ENCODE data around the gene ANKRD36C.
"Not testable (repeated sequence)": the region's sequence is repeated elsewhere in the genome, so short reads cannot be mapped to it uniquely, and the experiment has no call there.

The ANKRD36C gene

DNA sequence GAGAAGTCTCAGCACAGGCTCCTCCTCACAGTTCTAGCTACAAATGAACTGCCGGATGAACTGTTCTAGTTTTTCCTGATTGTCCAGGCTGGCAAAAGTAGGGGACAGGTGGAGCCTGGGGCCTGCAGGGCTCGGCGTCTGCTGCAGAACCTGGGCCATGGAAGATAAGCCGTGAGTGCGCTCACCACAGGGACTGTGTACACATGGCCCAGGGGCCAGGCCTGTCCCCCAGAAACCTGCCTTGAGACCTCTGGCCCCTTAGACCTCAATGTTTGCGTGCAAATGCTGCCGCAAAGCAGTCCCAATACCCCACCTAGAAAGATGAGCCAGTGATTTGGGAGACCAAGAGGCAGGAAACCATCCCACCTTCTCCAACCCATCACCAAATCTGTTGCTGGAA, 30.5 kb upstream of the ANKRD36C start:
- H3K4me3 ChIP-seq (ENCODE audit: low read depth, low read length); H3K27ac ChIP-seq (ENCODE audit: low read depth, low read length); H3K36me3 ChIP-seq (ENCODE audit: control insufficient read depth, insufficient read depth, low read length); H3K4me1 ChIP-seq (ENCODE audit: control insufficient read depth, insufficient read depth, low read length); H3K27me3 ChIP-seq (ENCODE audit: control insufficient read depth, insufficient read depth, low read length); H3K9me3 ChIP-seq (ENCODE audit: control insufficient read depth, insufficient read depth, low read length); H3K9ac ChIP-seq (ENCODE audit: low read depth, low read length): not testable (repeated sequence)

DNA sequence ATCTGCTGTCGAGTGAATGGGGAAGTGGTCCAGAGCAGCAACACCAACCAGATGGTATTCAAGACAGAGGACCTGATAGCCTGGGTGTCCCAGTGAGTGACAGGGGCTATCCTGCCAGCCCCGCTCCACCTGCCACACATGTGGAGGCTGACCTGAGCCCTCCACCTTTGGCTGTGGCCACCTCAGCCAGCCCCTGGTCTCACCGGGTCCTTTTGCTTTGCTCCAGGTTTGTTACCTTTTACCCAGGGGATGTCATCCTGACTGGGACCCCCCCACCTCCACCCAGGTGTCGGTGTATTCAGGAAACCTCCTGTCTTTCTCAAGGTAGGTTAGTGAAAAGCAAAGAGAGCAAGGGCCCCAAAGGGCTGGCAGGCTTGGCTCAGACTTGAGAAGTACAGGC, 29.5 kb upstream of the ANKRD36C start:
- H3K27me3 ChIP-seq (ENCODE audit: control insufficient read depth, insufficient read depth, low read length); H3K27ac ChIP-seq (ENCODE audit: low read depth, low read length); H3K4me1 ChIP-seq (ENCODE audit: control insufficient read depth, insufficient read depth, low read length); H3K36me3 ChIP-seq (ENCODE audit: control insufficient read depth, insufficient read depth, low read length); H3K4me3 ChIP-seq (ENCODE audit: low read depth, low read length); H3K9ac ChIP-seq (ENCODE audit: low read depth, low read length); H3K9me3 ChIP-seq (ENCODE audit: control insufficient read depth, insufficient read depth, low read length): not testable (repeated sequence)

DNA sequence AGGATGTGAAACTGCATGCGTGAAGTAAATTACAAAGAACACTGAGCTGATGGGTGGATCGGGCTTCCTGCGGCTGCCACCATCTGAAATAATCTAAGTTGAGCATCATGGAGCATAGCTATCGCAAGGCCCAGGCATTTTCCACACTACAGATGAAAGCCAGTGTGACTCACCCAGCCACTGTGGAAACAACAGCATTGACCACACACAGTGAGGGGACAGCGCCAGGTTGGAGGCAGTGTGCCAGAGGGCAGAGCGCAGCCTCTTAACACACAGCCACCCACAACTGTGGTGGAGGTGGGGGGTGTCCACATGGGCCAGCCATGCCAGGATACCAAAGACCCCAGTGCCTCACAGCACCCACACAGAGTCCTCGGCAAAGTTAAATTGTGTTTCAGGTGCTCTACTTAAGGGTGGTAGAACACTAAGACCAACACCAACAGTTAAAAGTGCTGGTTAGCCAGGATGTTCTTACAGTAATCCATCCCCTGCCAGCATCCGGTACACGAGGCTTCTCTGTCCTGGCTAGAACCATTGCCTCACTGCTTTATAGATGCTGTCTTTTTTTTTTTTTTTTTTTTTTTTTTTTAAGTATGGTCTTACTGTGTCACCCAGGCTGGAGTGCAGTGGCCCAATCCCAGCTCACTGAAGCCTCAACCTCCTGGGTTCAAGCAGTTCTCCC, 28.4 kb upstream of the ANKRD36C start:
- not testable (repeated sequence) for H3K4me1 ChIP-seq (ENCODE audit: control insufficient read depth, insufficient read depth, low read length); H3K4me3 ChIP-seq (ENCODE audit: low read depth, low read length); H3K9ac ChIP-seq (ENCODE audit: low read depth, low read length); H3K27ac ChIP-seq (ENCODE audit: low read depth, low read length); H3K9me3 ChIP-seq (ENCODE audit: control insufficient read depth, insufficient read depth, low read length); H3K27me3 ChIP-seq (ENCODE audit: control insufficient read depth, insufficient read depth, low read length); H3K36me3 ChIP-seq (ENCODE audit: control insufficient read depth, insufficient read depth, low read length)

DNA sequence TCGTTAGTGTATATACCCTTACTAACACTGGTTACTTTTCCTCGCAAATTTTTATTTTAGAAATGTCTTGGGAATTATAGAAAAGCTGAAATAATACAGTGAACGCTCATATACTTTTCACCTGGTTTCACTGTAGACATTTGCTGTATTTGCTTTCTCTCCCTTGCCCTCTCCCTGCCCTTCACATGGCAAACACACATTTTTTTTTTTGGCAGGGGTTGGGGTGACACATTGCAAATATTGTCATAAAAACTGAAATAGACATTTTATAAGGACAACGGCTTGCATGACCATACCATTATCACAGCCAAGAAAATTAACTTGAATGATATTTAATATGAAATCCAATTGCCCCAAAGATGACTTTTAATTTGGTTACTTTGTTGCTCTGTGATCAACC, 24.7 kb upstream of the ANKRD36C start:
- H3K4me3 ChIP-seq (ENCODE audit: low read depth, low read length); H3K27ac ChIP-seq (ENCODE audit: low read depth, low read length); H3K4me1 ChIP-seq (ENCODE audit: control insufficient read depth, insufficient read depth, low read length): not testable (repeated sequence)

DNA sequence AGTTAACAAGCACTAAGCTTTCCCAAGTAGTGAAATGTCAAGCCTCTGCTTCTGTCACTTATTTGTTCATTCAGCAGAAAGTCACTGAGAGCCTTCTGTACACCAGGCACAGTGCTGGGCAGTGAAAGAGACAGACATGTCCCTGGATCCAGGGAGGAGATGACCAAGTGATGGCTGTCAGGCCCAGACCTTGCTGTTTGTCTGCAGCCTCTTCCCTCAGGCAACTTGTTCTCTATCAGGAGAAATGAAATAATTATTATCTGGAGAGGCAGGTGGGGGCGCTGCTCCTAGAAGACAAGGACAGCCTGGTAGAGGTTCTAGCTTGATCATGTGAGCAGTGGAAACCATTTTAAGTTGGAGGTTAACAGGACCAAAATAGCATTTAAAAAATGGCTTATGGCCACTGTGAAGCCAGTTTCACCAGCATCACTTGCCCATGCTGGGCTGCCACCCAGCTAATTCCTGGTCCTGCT, 21.2 kb upstream of the ANKRD36C start:
- H3K27me3 ChIP-seq (ENCODE audit: control insufficient read depth, insufficient read depth, low read length); H3K36me3 ChIP-seq (ENCODE audit: control insufficient read depth, insufficient read depth, low read length); H3K9me3 ChIP-seq (ENCODE audit: control insufficient read depth, insufficient read depth, low read length); H3K4me3 ChIP-seq (ENCODE audit: low read depth, low read length); H3K9ac ChIP-seq (ENCODE audit: low read depth, low read length); H3K4me1 ChIP-seq (ENCODE audit: control insufficient read depth, insufficient read depth, low read length); H3K27ac ChIP-seq (ENCODE audit: low read depth, low read length): not testable (repeated sequence)

More for the DNA sequence above, 24.7 kb upstream of the ANKRD36C start:
- not testable (repeated sequence) for H3K9me3 ChIP-seq (ENCODE audit: control insufficient read depth, insufficient read depth, low read length); H3K27me3 ChIP-seq (ENCODE audit: control insufficient read depth, insufficient read depth, low read length); H3K36me3 ChIP-seq (ENCODE audit: control insufficient read depth, insufficient read depth, low read length); H3K9ac ChIP-seq (ENCODE audit: low read depth, low read length)

DNA sequence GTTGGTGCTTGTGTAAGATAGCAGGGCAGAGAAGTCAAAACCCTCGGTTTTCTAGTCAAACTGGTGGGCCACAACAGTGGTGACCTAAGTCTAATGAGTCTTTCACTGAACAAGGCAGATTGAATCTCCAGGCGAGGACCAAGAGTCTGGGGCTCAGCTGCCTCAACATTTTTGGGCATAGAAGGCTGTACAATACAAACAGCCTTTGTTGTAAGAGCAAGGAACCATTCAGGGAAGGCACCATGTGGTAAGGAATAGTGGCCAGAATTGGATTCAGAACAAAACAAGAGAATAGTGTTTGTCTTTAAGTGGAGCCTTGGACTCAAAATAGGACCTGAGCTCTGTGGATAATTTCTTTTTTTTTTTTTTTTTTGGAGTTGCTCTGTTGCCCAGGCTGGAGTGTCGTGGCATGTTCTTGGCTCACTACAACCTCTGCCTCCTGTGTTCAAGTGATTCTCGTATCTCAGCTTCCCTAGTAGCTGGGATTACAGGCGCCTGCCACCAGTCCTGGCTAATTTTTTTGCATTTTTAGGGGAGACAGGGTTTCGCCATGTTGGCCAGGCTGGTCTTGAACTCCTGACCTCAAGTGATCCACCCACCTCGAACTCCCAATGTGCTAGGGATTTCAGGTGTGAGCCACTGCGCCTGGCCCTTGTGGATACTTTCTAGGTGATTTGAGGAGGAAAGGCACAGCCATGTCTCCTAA, 20.6 kb upstream of the ANKRD36C start:
- not testable (repeated sequence) for H3K27me3 ChIP-seq (ENCODE audit: control insufficient read depth, insufficient read depth, low read length); H3K4me3 ChIP-seq (ENCODE audit: low read depth, low read length)

DNA sequence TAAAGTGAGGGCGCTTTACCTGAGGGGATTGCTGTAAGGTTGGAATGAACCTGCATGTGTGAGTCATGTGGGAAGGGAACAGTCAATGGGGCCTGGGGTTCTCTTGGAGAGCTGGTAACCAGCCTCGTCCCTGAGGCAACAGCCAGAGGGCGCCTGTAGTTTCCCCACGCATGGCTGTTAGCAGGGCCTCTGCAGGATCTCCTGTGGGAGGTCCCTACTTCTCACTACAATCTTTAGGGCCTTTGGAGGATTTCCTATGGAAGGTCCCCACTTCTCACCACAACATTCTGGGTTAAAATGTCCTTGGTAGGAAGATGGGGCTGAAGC, 19.5 kb upstream of the ANKRD36C start:
- H3K4me3 ChIP-seq (ENCODE audit: low read depth, low read length) = peak overlapping the region; percentile 54; the same call in 1 of the 2 replicates

More for the DNA sequence above, 20.6 kb upstream of the ANKRD36C start:
- H3K4me1 ChIP-seq (ENCODE audit: control insufficient read depth, insufficient read depth, low read length); H3K9me3 ChIP-seq (ENCODE audit: control insufficient read depth, insufficient read depth, low read length); H3K27ac ChIP-seq (ENCODE audit: low read depth, low read length); H3K36me3 ChIP-seq (ENCODE audit: control insufficient read depth, insufficient read depth, low read length); H3K9ac ChIP-seq (ENCODE audit: low read depth, low read length): not testable (repeated sequence)

DNA sequence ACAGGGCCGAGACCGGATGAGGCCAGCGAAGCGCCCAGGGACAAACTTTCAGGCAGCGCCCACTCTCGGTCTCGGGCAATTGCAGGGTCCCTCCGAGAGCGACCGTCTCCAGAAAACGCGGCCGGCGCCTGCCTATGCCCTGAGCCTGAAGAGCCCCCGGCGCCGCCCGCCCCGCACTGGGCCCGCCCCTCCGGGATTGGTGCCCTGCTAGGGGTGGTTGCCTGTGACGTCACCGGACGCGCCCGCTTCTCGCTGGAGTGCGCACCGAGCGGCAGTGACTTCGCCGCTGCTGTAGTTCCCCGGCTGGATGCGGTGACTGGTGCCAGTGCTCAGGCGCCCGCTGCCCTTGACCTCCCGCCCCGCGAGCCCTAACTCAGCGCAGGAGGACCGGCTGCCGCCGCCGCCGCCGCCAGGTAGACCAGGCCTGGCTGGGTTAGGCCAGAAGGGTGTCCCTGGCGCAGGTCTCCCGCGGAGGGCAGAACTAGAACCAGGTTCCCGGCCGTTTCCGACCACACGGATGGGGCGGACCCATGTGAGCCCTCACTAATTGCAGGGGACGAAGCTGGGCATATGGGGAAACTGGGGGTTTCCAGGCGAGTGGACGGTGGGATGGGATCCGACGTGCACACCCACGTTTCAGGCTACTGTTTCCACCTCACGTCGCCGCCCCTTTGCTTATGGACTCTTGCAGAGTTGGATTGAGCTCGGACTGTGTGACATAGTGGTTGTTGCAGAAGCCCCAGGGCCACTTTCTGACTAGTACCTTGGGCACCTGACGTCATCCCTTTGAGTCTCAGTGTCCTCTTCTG, 18.9 kb upstream of the ANKRD36C start:
- not testable (repeated sequence) for H3K9ac ChIP-seq (ENCODE audit: low read depth, low read length); H3K9me3 ChIP-seq (ENCODE audit: control insufficient read depth, insufficient read depth, low read length); H3K27ac ChIP-seq (ENCODE audit: low read depth, low read length); H3K36me3 ChIP-seq (ENCODE audit: control insufficient read depth, insufficient read depth, low read length); H3K4me1 ChIP-seq (ENCODE audit: control insufficient read depth, insufficient read depth, low read length); H3K27me3 ChIP-seq (ENCODE audit: control insufficient read depth, insufficient read depth, low read length)
- peak overlapping the region; percentile 65 for H3K4me3 ChIP-seq (ENCODE audit: low read depth, low read length)

More for the DNA sequence above, 19.5 kb upstream of the ANKRD36C start:
- not testable (repeated sequence) for H3K9me3 ChIP-seq (ENCODE audit: control insufficient read depth, insufficient read depth, low read length); H3K36me3 ChIP-seq (ENCODE audit: control insufficient read depth, insufficient read depth, low read length); H3K27ac ChIP-seq (ENCODE audit: low read depth, low read length); H3K27me3 ChIP-seq (ENCODE audit: control insufficient read depth, insufficient read depth, low read length); H3K4me1 ChIP-seq (ENCODE audit: control insufficient read depth, insufficient read depth, low read length); H3K9ac ChIP-seq (ENCODE audit: low read depth, low read length)

DNA sequence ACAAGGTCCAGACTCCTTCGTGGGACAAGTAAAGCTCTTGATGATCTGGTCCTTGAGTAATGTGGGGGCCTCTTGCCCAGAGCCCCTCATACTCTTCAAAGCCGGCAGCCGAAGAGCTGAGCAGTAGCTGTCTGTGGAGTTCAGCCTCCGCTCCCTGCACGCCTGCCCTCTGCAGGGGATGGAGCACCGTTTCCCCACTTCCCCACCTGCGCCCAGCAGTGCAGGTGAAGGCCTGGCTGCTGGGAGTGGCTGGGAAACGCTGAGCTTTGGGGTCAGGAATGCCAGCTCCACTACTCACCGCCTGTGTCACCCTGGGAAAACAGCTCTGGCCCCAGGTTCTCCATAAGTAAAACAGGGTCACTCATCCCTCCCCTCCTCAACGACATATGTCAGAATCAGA, 18.2 kb upstream of the ANKRD36C start:
- not testable (repeated sequence) for H3K4me1 ChIP-seq (ENCODE audit: control insufficient read depth, insufficient read depth, low read length); H3K9me3 ChIP-seq (ENCODE audit: control insufficient read depth, insufficient read depth, low read length); H3K36me3 ChIP-seq (ENCODE audit: control insufficient read depth, insufficient read depth, low read length); H3K27ac ChIP-seq (ENCODE audit: low read depth, low read length); H3K27me3 ChIP-seq (ENCODE audit: control insufficient read depth, insufficient read depth, low read length); H3K9ac ChIP-seq (ENCODE audit: low read depth, low read length)
- H3K4me3 ChIP-seq (ENCODE audit: low read depth, low read length) = peak overlapping the region; percentile 65

DNA sequence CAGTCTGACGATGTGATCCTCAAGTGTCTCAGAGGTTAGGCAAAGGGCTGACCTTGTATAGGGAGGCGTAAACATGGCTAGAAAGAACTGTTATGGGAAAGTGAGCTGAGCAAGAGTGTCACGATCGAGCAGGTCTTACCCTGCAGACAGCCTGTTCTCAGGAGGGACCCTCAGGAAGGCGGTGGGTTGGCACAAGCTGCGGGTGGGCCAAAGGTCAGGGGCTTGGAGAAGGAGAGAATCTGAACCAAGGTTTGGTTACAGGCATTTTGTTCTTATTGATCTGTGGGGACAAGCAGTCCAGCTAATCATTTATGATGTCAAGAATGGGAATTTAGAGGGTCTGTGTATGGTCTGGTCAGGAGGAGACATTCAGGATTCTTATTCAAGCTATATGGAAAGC, 16.4 kb upstream of the ANKRD36C start:
- H3K9ac ChIP-seq (ENCODE audit: low read depth, low read length); H3K27me3 ChIP-seq (ENCODE audit: control insufficient read depth, insufficient read depth, low read length); H3K4me3 ChIP-seq (ENCODE audit: low read depth, low read length); H3K27ac ChIP-seq (ENCODE audit: low read depth, low read length); H3K9me3 ChIP-seq (ENCODE audit: control insufficient read depth, insufficient read depth, low read length); H3K36me3 ChIP-seq (ENCODE audit: control insufficient read depth, insufficient read depth, low read length); H3K4me1 ChIP-seq (ENCODE audit: control insufficient read depth, insufficient read depth, low read length): not testable (repeated sequence)

DNA sequence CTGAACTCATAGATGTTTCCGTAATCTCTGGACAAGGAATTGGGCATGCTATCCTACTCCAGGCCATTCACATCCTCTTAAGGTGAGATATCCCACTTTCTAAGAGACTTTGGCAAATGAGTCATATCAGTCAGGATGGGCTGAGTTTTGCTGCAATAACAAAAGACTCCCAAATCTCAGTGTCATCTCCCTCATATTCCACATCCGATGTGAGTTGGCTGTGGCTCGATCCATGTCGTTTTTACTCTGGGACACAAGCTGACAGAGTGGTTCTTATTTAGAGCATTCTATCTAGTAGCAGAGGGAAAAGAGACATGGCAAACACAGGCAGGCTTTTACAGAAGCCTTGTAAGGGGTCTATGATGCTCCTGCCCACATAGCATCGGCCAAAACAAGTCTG, 14.6 kb upstream of the ANKRD36C start:
- H3K27me3 ChIP-seq (ENCODE audit: control insufficient read depth, insufficient read depth, low read length); H3K27ac ChIP-seq (ENCODE audit: low read depth, low read length); H3K4me3 ChIP-seq (ENCODE audit: low read depth, low read length); H3K9ac ChIP-seq (ENCODE audit: low read depth, low read length); H3K4me1 ChIP-seq (ENCODE audit: control insufficient read depth, insufficient read depth, low read length); H3K9me3 ChIP-seq (ENCODE audit: control insufficient read depth, insufficient read depth, low read length); H3K36me3 ChIP-seq (ENCODE audit: control insufficient read depth, insufficient read depth, low read length): not testable (repeated sequence)

Data from HUES48 (cell line).